Measurements from ENCODE around the gene POLR2L. TPM values are rescaled to one million over a fixed set of nuclear protein-coding genes. Genes with fewer than 3 reads are reported as not detected.

The POLR2L gene
- total RNA-seq, 1 experiment from 2014 or later: 99.7 TPM

GRCh38 chr11:883527-883926, 41.2 kb upstream of the POLR2L start:
- ChIA-PET CTCF (no interaction called here), POLR2A (ENCODE audit: unreplicated experiment) (no interaction called here)
- no peaks in the 10 kb centered on the region for H3K9me2 ChIP-seq (ENCODE audit: insufficient read depth)
- H3K4me1 ChIP-seq (replicated peaks; ENCODE audit: insufficient read depth): no peaks in the 10 kb centered on the region
- no peak for DNase-seq
- no peak overlapping the region for H3K4me2 ChIP-seq
- H4K20me1 ChIP-seq (ENCODE audit: insufficient read depth): no peaks in the 10 kb centered on the region
- no peaks in the 10 kb centered on the region for H3K9me3 ChIP-seq (ENCODE audit: insufficient read depth, low read depth)
- H2AFZ ChIP-seq: no peak overlapping the region
- H3K27me3 ChIP-seq (ENCODE audit: insufficient read depth, low read depth): no peaks in the 10 kb centered on the region
- no peak overlapping the region for H3K27ac ChIP-seq
- no peak overlapping the region for H3K4me3 ChIP-seq
- no peaks in the 10 kb centered on the region for H3K36me3 ChIP-seq (ENCODE audit: low read depth)
- intact Hi-C loops (cut with micrococcal nuclease; ENCODE audit: unreplicated experiment): no loop called here
- H3F3A ChIP-seq (ENCODE audit: insufficient read depth, low read depth): no peaks in the 10 kb centered on the region
- TF ChIP-seq CTCF (conservative IDR thresholded peaks at IDR 0.05) (no peak), EZH2 (IDR thresholded peaks at IDR 0.05; ENCODE audit: low read depth) (no peak)
- H3K79me2 ChIP-seq (ENCODE audit: low read depth): no peaks in the 10 kb centered on the region
- no TSS peak for BruUV-seq (replicated peaks)

- H3K27me3 ChIP-seq (ENCODE audit: insufficient read depth, low read depth): no peaks in the 10 kb centered on the region
- DNase-seq: no peak
- CTCF ChIA-PET: no interaction called here
Observed at GRCh38 chr11:882596-882995, 40.3 kb upstream of the POLR2L start.

GRCh38 chr11:880447-880846, 38.1 kb upstream of the POLR2L start:
- CTCF ChIA-PET: no interaction called here
- BruUV-seq (replicated peaks): no TSS peak

More at GRCh38 chr11:882596-882995, 40.3 kb upstream of the POLR2L start:
- Histone ChIP-seq H3K4me3 (no peak overlapping the region), H3K9me3 (ENCODE audit: insufficient read depth, low read depth) (no peaks in the 10 kb centered on the region), H3K4me2 (no peak overlapping the region), H3K27ac (no peak overlapping the region), H3K36me3 (ENCODE audit: low read depth) (no peaks in the 10 kb centered on the region), H3K79me2 (ENCODE audit: low read depth) (no peaks in the 10 kb centered on the region), H3F3A (ENCODE audit: insufficient read depth, low read depth) (peaks cover 6% of the 10 kb centered on the region; the same call in 1 of the 2 replicates), H2AFZ (no peak overlapping the region), H3K4me1 (replicated peaks; ENCODE audit: insufficient read depth) (no peaks in the 10 kb centered on the region), H4K20me1 (ENCODE audit: insufficient read depth) (peaks cover 2% of the 10 kb centered on the region; the same call in 1 of the 2 replicates), H3K9me2 (ENCODE audit: insufficient read depth) (no peaks in the 10 kb centered on the region)
- no peak for TF ChIP-seq CTCF (conservative IDR thresholded peaks at IDR 0.05)
- TF ChIP-seq EZH2 (IDR thresholded peaks at IDR 0.05; ENCODE audit: low read depth): no peak
- POLR2A ChIA-PET (ENCODE audit: unreplicated experiment): no interaction called here
- intact Hi-C loops (cut with micrococcal nuclease; ENCODE audit: unreplicated experiment): no loop called here
- BruUV-seq (replicated peaks): no TSS peak

More at GRCh38 chr11:880447-880846, 38.1 kb upstream of the POLR2L start:
- Histone ChIP-seq H3K4me2 (no peak overlapping the region), H3K4me1 (replicated peaks; ENCODE audit: insufficient read depth) (no peaks in the 10 kb centered on the region), H3K4me3 (no peak overlapping the region), H3F3A (ENCODE audit: insufficient read depth, low read depth) (peaks cover 6% of the 10 kb centered on the region; the same call in 1 of the 2 replicates), H3K36me3 (ENCODE audit: low read depth) (no peaks in the 10 kb centered on the region), H3K9me2 (ENCODE audit: insufficient read depth) (no peaks in the 10 kb centered on the region), H2AFZ (no peak overlapping the region), H3K79me2 (ENCODE audit: low read depth) (no peaks in the 10 kb centered on the region), H3K27ac (no peak overlapping the region), H4K20me1 (ENCODE audit: insufficient read depth) (peaks cover 2% of the 10 kb centered on the region), H3K9me3 (ENCODE audit: insufficient read depth, low read depth) (no peaks in the 10 kb centered on the region), H3K27me3 (ENCODE audit: insufficient read depth, low read depth) (no peaks in the 10 kb centered on the region)
- intact Hi-C loops (cut with micrococcal nuclease; ENCODE audit: unreplicated experiment): no loop called here
- POLR2A ChIA-PET (ENCODE audit: unreplicated experiment): no interaction called here
- DNase-seq: no peak
- TF ChIP-seq CTCF (conservative IDR thresholded peaks at IDR 0.05): no peak
- TF ChIP-seq EZH2 (IDR thresholded peaks at IDR 0.05; ENCODE audit: low read depth): no peak

All from PC-9 (cell line).